ENCODE results near the gene AZIN2.

The AZIN2 gene

DNA sequence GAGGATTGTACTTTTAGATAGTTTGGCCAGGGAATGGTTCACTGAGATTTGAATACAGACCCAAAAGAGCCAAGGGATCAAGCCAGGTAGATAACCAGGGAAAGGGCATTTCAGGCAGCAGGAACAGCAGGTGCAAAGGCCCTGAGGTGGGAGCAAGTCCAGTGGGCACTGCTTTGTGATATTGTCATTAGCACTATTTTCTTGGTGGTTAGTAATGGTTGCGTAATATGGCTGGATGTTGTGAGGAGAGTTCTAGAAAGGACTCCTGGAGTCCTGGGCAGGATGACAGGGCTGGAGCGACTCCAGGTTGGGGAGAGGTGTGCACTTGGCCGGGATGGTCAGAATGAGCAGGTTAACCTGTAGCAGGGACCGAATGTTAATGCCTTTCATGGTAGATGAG is 4.4 kb downstream of the AZIN2 start:
- H3K27ac ChIP-seq = no peak overlapping the region
- no peaks in the 10 kb centered on the region for H3K9me3 ChIP-seq
- no peak overlapping the region for H3K4me3 ChIP-seq (ENCODE audit: low read depth in 1 of 2, low read length in 1 of 2)
- H3K4me1 ChIP-seq (ENCODE audit: control insufficient read depth in 1 of 2, insufficient read depth in 1 of 2, low read depth in 1 of 2, low read length in 1 of 2) = peaks cover 13 to 15% of the 10 kb centered on the region in 2 experiments
- H3K27me3 ChIP-seq = peaks cover 80% of the 10 kb centered on the region
- TF ChIP-seq, protein P1, sequence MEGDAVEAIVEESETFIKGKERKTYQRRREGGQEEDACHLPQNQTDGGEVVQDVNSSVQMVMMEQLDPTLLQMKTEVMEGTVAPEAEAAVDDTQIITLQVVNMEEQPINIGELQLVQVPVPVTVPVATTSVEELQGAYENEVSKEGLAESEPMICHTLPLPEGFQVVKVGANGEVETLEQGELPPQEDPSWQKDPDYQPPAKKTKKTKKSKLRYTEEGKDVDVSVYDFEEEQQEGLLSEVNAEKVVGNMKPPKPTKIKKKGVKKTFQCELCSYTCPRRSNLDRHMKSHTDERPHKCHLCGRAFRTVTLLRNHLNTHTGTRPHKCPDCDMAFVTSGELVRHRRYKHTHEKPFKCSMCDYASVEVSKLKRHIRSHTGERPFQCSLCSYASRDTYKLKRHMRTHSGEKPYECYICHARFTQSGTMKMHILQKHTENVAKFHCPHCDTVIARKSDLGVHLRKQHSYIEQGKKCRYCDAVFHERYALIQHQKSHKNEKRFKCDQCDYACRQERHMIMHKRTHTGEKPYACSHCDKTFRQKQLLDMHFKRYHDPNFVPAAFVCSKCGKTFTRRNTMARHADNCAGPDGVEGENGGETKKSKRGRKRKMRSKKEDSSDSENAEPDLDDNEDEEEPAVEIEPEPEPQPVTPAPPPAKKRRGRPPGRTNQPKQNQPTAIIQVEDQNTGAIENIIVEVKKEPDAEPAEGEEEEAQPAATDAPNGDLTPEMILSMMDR (IDR thresholded peaks at IDR 0.05) = no peak
- no peaks in the 10 kb centered on the region for H3K36me3 ChIP-seq

DNA sequence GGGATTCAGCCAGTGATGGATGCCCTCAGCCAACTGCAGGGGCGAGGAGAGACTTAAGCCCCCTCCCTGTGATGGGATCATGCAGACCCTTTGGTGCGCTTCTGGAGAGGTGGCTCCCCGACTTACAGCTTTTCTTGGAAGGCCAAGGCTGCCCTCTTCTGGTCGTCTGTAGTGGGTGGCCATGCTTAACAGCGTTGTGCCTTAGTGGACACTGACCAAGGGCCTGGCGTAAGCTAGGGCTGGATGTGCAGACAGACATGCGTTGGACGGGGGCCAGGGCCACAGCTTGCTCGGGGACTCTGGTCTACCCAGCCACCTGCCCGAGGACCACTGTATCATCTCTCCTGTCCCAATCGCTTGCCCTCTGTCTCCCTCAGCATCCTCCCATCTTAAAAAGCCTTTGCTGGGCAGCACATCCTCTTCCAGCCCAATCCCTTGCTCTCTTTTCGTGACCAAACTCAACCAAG is 5.5 kb downstream of the AZIN2 start:
- H3K27me3 ChIP-seq = peaks cover 69% of the 10 kb centered on the region
- no peaks in the 10 kb centered on the region for H3K36me3 ChIP-seq
- H3K4me3 ChIP-seq (ENCODE audit: low read depth in 1 of 2, low read length in 1 of 2) = no peak overlapping the region
- TF ChIP-seq, protein P1 (IDR thresholded peaks at IDR 0.05) = peak; percentile 42
- no peak overlapping the region for H3K27ac ChIP-seq
- H3K4me1 ChIP-seq (ENCODE audit: control insufficient read depth in 1 of 2, insufficient read depth in 1 of 2, low read depth in 1 of 2, low read length in 1 of 2) = peaks cover 5 to 7% of the 10 kb centered on the region in 2 experiments
- no peaks in the 10 kb centered on the region for H3K9me3 ChIP-seq

- no peaks in the 10 kb centered on the region for H3K9me3 ChIP-seq
- TF ChIP-seq, protein P1 (IDR thresholded peaks at IDR 0.05) = no peak
- H3K4me1 ChIP-seq (ENCODE audit: control insufficient read depth in 1 of 2, insufficient read depth in 1 of 2, low read depth in 1 of 2, low read length in 1 of 2) = peaks cover 0 to 3% of the 10 kb centered on the region in 2 experiments
- H3K27me3 ChIP-seq = peaks cover 56% of the 10 kb centered on the region
- no peaks in the 10 kb centered on the region for H3K36me3 ChIP-seq
- no peak overlapping the region for H3K27ac ChIP-seq
- no peak overlapping the region for H3K4me3 ChIP-seq (ENCODE audit: low read depth in 1 of 2, low read length in 1 of 2)
Measured at GRCh38 chr1:33087677-33088076, 6.7 kb downstream of the AZIN2 start.

DNA sequence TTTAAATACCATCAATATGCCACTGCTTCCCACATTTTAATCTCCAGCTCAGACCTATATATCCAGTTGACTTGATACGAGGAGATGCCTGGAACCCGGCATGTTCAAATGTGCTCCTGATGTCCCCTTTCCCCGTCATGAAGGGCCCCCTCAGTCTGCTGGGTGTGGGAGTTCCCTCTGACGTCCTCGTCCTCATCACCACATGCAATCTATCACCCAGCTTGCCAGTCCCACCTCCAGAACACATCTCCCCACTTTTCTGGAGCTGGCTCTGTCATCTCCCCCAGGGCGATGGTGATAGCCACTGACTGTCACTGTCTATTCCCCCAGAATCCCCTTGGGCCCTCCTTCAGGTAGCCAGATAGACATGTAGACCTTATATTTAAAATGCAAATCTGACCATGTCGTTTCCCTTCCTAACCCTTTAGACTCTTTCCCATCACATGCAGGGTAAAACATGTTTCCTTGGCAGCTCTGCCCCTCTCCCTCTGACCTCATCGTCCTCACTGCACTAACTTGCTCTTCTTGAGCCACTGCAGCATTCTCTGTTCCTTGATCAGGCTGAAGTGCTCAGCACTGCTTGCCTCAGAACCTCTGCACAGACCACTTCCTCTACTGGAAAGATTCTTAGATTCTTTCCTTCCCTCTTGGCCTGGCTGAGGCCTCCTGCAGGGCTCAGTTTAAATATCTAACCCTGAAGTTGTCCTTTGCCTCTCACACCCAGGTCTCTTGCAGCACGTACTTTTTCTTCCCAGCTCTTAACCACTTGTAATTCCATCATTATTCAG is 7.4 kb downstream of the AZIN2 start:
- Histone ChIP-seq H3K27ac (no peak overlapping the region), H3K4me1 (ENCODE audit: control insufficient read depth in 1 of 2, insufficient read depth in 1 of 2, low read depth in 1 of 2, low read length in 1 of 2) (peaks cover 0 to 3% of the 10 kb centered on the region in 2 experiments), H3K27me3 (peaks cover 50% of the 10 kb centered on the region), H3K9me3 (no peaks in the 10 kb centered on the region), H3K36me3 (no peaks in the 10 kb centered on the region), H3K4me3 (ENCODE audit: low read depth in 1 of 2, low read length in 1 of 2) (no peak overlapping the region)
- TF ChIP-seq, protein P1 (IDR thresholded peaks at IDR 0.05) = no peak

DNA sequence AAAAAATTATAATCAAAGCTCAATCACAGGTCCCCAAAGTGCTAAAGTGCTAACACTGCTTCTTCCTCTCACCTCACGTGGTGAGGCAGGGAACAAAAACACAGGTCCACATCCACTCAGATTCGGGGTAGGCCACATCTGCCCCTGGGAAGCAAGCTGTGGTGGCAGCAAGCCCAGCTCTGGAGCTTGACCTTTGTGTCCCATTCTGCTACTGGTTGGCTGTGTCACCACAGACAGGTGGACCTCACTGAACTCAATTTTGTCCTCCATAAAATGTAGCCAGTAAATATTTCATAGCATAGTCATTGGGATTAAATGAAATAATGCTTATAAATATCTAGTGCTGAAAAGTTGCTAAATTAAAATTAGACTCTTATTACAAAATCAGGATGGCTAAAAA is 8.5 kb downstream of the AZIN2 start:
- H3K9me3 ChIP-seq = no peaks in the 10 kb centered on the region
- H3K27me3 ChIP-seq = peaks cover 38% of the 10 kb centered on the region
- H3K4me3 ChIP-seq (ENCODE audit: low read depth in 1 of 2, low read length in 1 of 2) = no peak overlapping the region
- H3K36me3 ChIP-seq = no peaks in the 10 kb centered on the region
- no peak overlapping the region for H3K27ac ChIP-seq
- peaks cover 0 to 3% of the 10 kb centered on the region in 2 experiments for H3K4me1 ChIP-seq (ENCODE audit: control insufficient read depth in 1 of 2, insufficient read depth in 1 of 2, low read depth in 1 of 2, low read length in 1 of 2)
- TF ChIP-seq, protein P1 (IDR thresholded peaks at IDR 0.05) = no peak
